Measurements from ENCODE around the gene ERCC4.

Gene ERCC4

DNA sequence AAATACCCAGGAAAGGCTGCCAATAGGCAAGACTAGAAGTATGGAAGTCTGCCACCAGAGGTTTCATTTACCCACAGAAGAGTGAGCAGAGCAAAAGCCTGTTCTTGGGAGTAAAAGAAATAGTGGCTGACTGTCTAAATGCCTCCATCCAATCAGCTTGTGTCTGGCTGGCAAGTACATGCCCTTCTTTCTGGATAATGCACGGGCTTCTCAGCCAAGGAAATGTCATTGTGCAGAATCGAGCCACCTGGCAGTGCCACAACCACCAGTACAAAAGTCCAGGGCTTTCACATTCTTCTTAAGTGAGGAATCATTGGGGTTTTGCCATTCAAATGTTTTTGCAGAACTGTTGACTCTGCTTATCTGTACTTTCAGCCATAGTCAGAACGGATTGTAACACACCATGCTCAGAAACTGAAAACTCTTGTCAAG, 10.1 kb upstream of the ERCC4 start:
- DNase-seq (ENCODE audit: low spot score), result peak; percentile 94
- peak overlapping the region; percentile 49 to 86 for H3K27ac ChIP-seq
- no peak overlapping the region for H3K4me3 ChIP-seq
- TF ChIP-seq, protein P1, sequence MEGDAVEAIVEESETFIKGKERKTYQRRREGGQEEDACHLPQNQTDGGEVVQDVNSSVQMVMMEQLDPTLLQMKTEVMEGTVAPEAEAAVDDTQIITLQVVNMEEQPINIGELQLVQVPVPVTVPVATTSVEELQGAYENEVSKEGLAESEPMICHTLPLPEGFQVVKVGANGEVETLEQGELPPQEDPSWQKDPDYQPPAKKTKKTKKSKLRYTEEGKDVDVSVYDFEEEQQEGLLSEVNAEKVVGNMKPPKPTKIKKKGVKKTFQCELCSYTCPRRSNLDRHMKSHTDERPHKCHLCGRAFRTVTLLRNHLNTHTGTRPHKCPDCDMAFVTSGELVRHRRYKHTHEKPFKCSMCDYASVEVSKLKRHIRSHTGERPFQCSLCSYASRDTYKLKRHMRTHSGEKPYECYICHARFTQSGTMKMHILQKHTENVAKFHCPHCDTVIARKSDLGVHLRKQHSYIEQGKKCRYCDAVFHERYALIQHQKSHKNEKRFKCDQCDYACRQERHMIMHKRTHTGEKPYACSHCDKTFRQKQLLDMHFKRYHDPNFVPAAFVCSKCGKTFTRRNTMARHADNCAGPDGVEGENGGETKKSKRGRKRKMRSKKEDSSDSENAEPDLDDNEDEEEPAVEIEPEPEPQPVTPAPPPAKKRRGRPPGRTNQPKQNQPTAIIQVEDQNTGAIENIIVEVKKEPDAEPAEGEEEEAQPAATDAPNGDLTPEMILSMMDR (IDR thresholded peaks at IDR 0.05), result no peak

DNA sequence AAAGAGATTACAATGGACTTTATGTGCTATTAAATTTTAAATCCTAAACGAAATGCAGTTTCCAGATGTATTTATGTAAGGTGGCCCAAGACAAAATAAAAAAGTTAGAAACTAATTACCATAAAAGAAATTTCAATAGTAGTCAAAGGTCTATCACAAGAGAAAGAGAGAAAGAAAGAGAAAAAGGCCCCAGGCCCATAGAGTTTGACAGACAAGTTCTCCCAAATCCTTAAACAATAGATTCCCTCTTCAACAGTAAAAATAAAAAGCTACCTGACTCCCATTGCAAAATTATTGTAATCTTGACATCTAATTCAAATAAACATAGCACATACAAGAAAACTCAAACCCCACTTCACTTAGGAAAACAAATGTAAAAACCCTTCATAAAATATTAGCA, 8.6 kb upstream of the ERCC4 start:
- H3K27ac ChIP-seq, result no peak overlapping the region
- TF ChIP-seq, protein P1 (IDR thresholded peaks at IDR 0.05), result no peak

DNA sequence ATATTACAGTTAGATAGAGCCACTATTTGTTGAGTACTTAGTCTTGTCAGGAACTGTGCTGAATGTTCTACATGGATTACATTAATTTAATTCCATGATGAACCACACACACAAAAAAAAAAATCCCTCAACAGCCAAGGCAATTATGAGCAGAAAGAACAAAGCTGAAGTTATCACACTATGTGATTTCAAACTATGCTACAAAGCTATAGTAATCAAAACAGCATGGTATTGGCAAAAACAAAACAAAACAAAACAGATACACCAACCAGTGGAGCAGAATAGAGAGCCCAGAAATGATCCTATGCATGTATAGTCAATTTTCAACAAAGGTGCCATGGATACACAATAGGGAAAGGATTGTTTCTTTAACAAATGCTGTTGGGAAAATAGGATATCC, 8.1 kb upstream of the ERCC4 start:
- no peak overlapping the region for H3K27ac ChIP-seq
- no peak overlapping the region for H3K4me3 ChIP-seq
- TF ChIP-seq, protein P1 (IDR thresholded peaks at IDR 0.05), result no peak
- DNase-seq (ENCODE audit: low spot score), result no peak

More for the DNA sequence above, 8.6 kb upstream of the ERCC4 start:
- DNase-seq (ENCODE audit: low spot score), result no peak
- no peak overlapping the region for H3K4me3 ChIP-seq

DNA sequence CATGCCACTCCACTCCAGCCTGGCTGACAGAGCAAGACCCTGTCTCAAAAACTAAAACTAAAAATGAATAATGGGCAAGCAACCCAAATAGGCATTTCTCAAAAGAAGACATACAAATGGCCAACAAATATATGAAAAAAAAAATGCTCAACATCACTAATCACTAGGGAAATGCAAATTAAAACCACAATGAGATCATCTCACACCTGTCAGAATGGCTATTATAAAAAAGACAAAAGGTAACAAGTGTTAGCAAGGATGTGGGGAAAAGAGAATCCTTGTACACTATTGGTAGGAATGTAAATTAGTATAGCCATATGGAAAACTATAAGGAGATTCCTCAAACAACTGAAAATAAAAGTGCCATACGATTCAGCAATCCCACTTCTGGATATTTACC, 7.1 kb upstream of the ERCC4 start:
- Histone ChIP-seq H3K4me3 (no peak overlapping the region), H3K27ac (no peak overlapping the region)
- no peak for DNase-seq (ENCODE audit: low spot score)
- TF ChIP-seq, protein P1 (IDR thresholded peaks at IDR 0.05), result no peak

DNA sequence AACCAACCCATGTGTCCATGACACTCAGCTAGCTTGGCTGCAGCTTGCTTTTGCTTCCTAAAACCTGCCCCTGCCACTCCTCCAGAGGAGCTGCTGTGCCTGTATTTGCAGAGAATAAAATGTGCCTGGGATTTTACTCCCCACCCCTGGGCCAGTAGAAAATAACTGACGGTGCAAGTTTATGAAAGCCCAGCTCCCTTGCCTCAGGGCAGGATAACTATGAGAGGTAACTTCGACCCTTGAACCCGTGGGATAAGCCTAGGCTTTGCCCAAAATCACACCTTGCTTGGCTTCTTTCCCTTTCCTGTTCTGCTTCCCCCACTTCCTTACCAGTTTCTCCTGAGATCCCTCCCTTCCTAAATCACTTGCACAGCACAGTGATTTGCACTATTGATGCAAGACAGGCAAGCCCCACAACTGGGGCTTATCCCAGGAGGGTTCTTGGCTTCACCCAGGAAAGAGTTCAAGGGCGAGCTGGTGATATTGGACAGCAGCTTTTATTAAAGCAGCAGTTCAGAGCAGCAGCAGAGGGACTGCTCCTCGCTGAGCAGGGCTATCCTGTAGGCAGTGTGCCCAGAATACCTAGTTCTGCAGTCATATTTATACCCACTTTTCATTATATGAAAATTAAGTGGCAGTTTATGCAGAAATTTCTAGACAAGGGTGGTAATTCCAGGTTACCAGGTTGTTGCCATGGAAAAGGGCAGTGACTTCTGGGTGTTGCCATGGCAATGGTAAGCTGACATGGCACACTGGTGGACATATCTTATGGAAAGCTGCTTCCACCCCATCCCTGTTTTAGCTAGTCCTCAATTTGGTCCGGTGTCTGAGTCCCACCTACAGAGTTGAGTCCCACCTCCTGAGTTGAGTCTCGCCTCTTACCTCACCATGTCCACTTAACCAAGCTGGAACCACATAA, 6.3 kb upstream of the ERCC4 start:
- no peak for DNase-seq (ENCODE audit: low spot score)
- no peak overlapping the region for H3K4me3 ChIP-seq
- TF ChIP-seq, protein P1 (IDR thresholded peaks at IDR 0.05), result no peak
- peak overlapping the region in 1 of 2 donors; percentile 31 for H3K27ac ChIP-seq

DNA sequence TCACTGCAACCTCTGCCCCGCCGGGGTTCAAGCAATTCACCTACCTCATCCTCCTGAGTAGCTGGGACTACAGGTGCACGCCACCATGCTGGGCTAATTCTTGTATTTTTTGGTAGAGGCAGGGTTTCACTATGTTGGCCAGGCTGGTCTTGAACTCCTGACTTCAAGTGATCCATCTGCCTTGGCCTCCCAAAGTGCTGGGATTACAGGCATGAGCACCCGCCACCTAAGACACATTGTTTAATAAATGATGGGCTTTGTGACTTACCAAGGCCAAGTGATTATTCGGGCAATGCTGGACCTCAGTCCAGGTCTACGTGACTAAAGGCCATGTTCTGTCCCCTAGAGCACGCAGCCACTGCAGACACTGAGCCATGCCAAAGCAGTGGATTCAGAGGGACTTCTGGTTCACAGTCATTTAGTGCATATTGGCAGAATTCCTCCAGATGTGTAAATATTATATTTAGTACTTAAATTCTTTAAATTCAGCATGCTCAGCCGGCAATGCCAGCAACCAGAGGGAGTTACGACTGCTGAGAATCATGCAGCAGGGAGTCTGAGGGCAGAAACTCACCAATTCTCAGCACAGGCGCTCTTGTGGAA, 4.8 kb upstream of the ERCC4 start:
- no peak overlapping the region for H3K4me3 ChIP-seq
- H3K27ac ChIP-seq, result no peak overlapping the region
- DNase-seq (ENCODE audit: low spot score), result no peak
- TF ChIP-seq, protein P1 (IDR thresholded peaks at IDR 0.05), result no peak

All from coronary artery (tissue), 2 donors.